Pancreas (tissue), 10 donors: ENCODE results near the gene SRCIN1. TPM values are rescaled to one million over a fixed set of nuclear protein-coding genes. Genes with fewer than 3 reads are reported as not detected.
"Not testable (repeated sequence)": the region's sequence is repeated elsewhere in the genome, so short reads cannot be mapped to it uniquely, and the experiment has no call there.

Experiments used
- ATAC-seq, 4 donors: fragments of 200-7000 bp; cut with Tn5 transposase; one replicate each; pipeline versions ENCODE4 v1.8.0 to v1.9.1; 2020; ENCODE audit warnings: mild to moderate bottlenecking in 4 of 4, moderate library complexity in 4 of 4
- DNase-seq, 6 donors: peaks; one replicate each; pipeline ENCODE4 v3.0.0-alpha.2; 2020
- FAIRE-seq: peaks from 2 replicates; lab custom pipeline; 2012; peaks lifted over from hg19 to GRCh38; lab: Jason Lieb, UNC
- H3K27ac ChIP-seq, 4 donors: fragments of 200-600 bp; sonication (generic); 1 replicate in 3 of 4; 2 replicates in 1 of 4; pipeline versions ENCODE4 v1.5.0 to v1.8.0; 2020
- H3K27me3 ChIP-seq, 4 donors: fragments of 200-600 bp; one replicate each; pipeline ENCODE4 v1.8.0; 2021
- H3K36me3 ChIP-seq, 3 donors: fragments of 200-600 bp; sonication (generic) in 1 of 3; one replicate each; pipeline versions ENCODE4 v1.5.0 to v1.8.0; 2020 to 2021
- H3K4me1 ChIP-seq, 3 donors: fragments of 200-600 bp; one replicate each; pipeline ENCODE4 v1.8.0; 2021
- H3K4me3 ChIP-seq, 4 donors: fragments of 200-600 bp; sonication (generic) in 2 of 4; one replicate each; pipeline versions ENCODE4 v1.5.0 to v1.8.0; 2020 to 2021
- H3K9me3 ChIP-seq, 4 donors: fragments of 200-600 bp; one replicate each; pipeline ENCODE4 v1.8.0; 2021
- WGBS, 2 donors: extraction: QIAGEN DNeasy Blood & Tissue Kit; methylation state at CpG; one replicate each; pipeline ENCODE4 v1.1.7; 2013; 5-methylcytosine and 5-hydroxymethylcytosine counted together
- intact Hi-C, 3 donors: fragments of 100-400 bp; cut with DNase I; formaldehyde crosslinking; loops; one replicate each; pipeline versions ENCODE4 v1.11.1 to v1.14.2; 2022
- polyA plus RNA-seq, 2 donors: library from polyadenylated mRNA; stranded (reverse); fragments of 200-250 nt; gene quantifications; one replicate each; pipeline ENCODE4 v1.2.3, GENCODE V29; 2013
- total RNA-seq, 6 donors: library from RNA; stranded (reverse); fragmentation: NEBNext Ultra II Directional in 4 of 6; extraction: Animal tissue kit (Norgen Biotek cat#: 25700) in 4 of 6; gene quantifications; one replicate each; pipeline versions ENCODE4 v1.2.1 to v1.2.4, GENCODE V29; 2021 to 2023
- TF ChIP-seq, protein P1 (sequence below), 4 donors: fragments of 200-600 bp; sonication (generic) in 3 of 4; IDR thresholded peaks; one replicate each; pipeline versions ENCODE4 v1.5.0 to v1.8.0; 2021; ENCODE audit warnings: antibody characterized with exemption in 4 of 4
- donor health status: healthy with polysubstance abuse.
- donor health status: DM: no; HTN: no; CAD: no; lungs with moderate emphysema.
- donor health status: DM: no; HTN: no; CAD: no.
- donor health status: control.
- donor health status: control.
- donor health status: Bipolar disorder and iron deficiency.
- donor health status: DM: yes; HTN: yes; CAD: no.
- donor health status: DM: no; HTN: no; CAD: no.
- donor health status: DM: no; HTN: no; CAD: no.
- donor health status: DM: yes; HTN: yes; CAD: no.

SRCIN1 gene
- total and polyA plus RNA-seq, 8 donors: 5.8 to 30.3 (median 9.0) TPM

DNA sequence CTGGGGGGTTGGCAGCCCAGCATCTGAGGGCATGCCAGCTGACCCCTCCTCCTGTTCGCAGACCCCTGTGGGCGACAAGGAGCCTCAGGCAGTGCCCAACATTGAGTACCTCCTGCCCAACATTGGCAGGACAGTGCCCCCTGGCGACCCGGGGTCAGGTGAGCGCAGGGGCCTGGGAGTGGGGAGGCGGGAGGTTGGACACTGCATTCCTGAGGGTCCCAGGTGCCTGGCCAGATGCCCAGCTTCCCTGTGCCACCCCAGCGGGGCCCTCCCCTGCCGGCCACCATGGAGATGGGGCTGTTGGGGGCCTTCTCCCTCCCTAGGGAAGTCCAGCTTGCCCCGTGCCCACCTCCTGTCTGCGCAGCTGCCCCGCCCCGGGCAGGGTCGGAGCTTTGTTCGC lies 107.4 kb downstream of the SRCIN1 start:
- ATAC-seq (no peak), DNase-seq (no peak), FAIRE-seq (no peak)
- Histone ChIP-seq H3K9me3 (no peaks in the 10 kb centered on the region), H3K4me3 (no peak overlapping the region), H3K27me3 (no peaks in the 10 kb centered on the region), H3K36me3 (no peaks in the 10 kb centered on the region), H3K27ac (no peak overlapping the region), H3K4me1 (no peaks in the 10 kb centered on the region)
- TF ChIP-seq, protein P1, sequence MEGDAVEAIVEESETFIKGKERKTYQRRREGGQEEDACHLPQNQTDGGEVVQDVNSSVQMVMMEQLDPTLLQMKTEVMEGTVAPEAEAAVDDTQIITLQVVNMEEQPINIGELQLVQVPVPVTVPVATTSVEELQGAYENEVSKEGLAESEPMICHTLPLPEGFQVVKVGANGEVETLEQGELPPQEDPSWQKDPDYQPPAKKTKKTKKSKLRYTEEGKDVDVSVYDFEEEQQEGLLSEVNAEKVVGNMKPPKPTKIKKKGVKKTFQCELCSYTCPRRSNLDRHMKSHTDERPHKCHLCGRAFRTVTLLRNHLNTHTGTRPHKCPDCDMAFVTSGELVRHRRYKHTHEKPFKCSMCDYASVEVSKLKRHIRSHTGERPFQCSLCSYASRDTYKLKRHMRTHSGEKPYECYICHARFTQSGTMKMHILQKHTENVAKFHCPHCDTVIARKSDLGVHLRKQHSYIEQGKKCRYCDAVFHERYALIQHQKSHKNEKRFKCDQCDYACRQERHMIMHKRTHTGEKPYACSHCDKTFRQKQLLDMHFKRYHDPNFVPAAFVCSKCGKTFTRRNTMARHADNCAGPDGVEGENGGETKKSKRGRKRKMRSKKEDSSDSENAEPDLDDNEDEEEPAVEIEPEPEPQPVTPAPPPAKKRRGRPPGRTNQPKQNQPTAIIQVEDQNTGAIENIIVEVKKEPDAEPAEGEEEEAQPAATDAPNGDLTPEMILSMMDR (IDR thresholded peaks at IDR 0.05): no peak
- intact Hi-C loops: loop anchor here in 1 of 3 donors (10.0 kb wide), 1 partner anchor 166 kb away; no protein-coding TSS in a partner anchor
- WGBS, 2 donors: 75 to 83% methylated on average over 10 to 14 of the region's 14 CpGs

DNA sequence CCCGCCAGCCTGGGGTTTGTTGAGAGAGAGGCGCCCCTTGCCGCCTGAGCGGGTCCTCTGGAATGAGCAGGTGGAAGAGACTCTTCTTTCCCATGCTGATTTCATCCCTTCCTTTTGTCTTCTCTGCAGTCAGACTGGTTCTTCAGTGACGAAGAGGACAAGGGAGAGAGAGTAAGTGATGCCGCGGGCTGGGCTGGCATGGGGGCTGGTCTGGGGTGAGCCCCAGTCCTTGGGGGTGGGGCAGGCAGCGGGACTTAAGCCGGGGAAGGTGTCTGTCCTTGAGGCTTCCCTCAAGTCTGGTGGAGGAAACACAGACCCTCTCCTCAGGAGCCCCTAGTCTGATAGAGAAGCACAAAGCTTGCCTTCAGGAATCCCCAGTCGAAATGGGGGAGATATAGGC lies 108.1 kb downstream of the SRCIN1 start:
- FAIRE-seq, DNase-seq, H3K27me3 ChIP-seq, H3K4me3 ChIP-seq, H3K27ac ChIP-seq, H3K4me1 ChIP-seq, ATAC-seq, H3K36me3 ChIP-seq, H3K9me3 ChIP-seq: not testable (repeated sequence)
- 88% methylated on average over 9 to 10 of the region's 10 CpGs for WGBS, 2 donors
- intact Hi-C loops: loop anchor here in 1 of 3 donors (10.0 kb wide), 1 partner anchor 167 kb away; no protein-coding TSS in a partner anchor

GRCh38 chr17:38494152-38494551 lies 111.6 kb downstream of the SRCIN1 start:
- not testable (repeated sequence) for H3K36me3 ChIP-seq, FAIRE-seq, DNase-seq, H3K27me3 ChIP-seq, H3K4me3 ChIP-seq, ATAC-seq, H3K27ac ChIP-seq, H3K4me1 ChIP-seq, H3K9me3 ChIP-seq
- 75 to 84% methylated on average over 16 of the region's 16 CpGs for WGBS, 2 donors
- intact Hi-C loops: loop anchor here in 2 of 3 donors (5.0 to 10.0 kb wide), 2 partner anchors 168 to 171 kb away; no protein-coding TSS in a partner anchor

DNA sequence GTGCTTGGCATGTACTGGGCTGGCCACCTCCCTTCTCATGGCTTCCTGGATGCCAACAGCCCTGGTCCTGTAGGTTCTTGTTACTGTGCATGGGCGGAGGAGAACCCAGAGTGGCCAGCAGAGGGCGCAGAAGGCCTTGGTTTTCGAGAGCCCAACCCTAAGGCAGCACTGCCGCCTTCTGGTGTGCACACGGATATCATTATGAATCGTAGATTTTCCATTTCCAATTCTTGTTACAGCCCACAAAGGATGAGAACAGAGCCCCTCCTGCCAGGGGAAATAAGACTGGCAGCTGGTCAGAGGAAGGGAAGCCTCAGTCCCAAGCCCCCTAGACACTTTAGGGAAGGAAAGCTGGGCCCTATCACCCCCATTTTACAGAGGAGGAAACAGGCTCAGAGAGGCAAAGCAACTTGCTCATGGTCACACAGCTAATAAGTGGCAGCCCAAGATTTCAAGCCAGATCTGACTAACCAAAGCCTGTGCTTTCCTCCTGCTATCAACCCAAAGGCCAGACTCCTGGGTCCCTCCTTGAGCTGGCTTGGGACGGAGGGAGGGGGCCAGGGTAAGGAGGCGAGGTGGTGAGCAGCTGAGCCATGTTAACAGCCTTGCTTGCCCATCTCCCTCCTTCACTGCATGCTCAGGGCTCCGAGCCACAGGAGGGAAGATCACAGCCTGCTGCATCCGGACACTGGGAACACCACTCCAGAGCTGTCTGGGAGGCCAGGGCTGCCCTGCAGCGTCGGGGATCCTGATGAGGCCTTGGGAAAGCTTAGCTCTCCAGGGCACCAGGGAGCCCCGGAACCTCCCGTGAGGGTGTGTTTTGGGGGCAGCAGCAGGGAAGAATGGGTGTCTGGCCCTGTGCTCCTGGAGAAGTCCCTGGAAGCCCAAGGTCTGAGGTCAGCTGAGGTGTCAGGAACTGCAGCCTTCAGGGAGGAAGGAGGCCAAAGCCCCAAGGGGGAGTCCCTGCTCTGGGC lies 113.4 kb downstream of the SRCIN1 start:
- H3K27ac ChIP-seq, H3K36me3 ChIP-seq, H3K9me3 ChIP-seq, H3K27me3 ChIP-seq, H3K4me3 ChIP-seq, H3K4me1 ChIP-seq, FAIRE-seq: not testable (repeated sequence)
- ATAC-seq (peak; percentile 70 to 97 (median 86)), DNase-seq (peak; percentile 85 to 99 (median 94))
- WGBS, 2 donors: 44 to 45% methylated on average over 14 of the region's 14 CpGs
- intact Hi-C loops: loop anchor here in 2 of 3 donors (5.0 to 10.0 kb wide), 2 partner anchors 170 to 172 kb away; no protein-coding TSS in a partner anchor
- TF ChIP-seq, protein P1 (IDR thresholded peaks at IDR 0.05): peak; percentile 35 to 65 (median 52)

GRCh38 chr17:38491346-38492066 lies 114.2 kb downstream of the SRCIN1 start:
- WGBS, 2 donors: 69 to 85% methylated on average over 19 of the region's 19 CpGs
- not testable (repeated sequence) for H3K36me3 ChIP-seq, DNase-seq, H3K9me3 ChIP-seq, H3K4me1 ChIP-seq, H3K4me3 ChIP-seq, H3K27ac ChIP-seq, ATAC-seq, H3K27me3 ChIP-seq, FAIRE-seq
- intact Hi-C loops: loop anchor here in 2 of 3 donors (5.0 to 10.0 kb wide), 2 partner anchors 171 to 173 kb away; no protein-coding TSS in a partner anchor

DNA sequence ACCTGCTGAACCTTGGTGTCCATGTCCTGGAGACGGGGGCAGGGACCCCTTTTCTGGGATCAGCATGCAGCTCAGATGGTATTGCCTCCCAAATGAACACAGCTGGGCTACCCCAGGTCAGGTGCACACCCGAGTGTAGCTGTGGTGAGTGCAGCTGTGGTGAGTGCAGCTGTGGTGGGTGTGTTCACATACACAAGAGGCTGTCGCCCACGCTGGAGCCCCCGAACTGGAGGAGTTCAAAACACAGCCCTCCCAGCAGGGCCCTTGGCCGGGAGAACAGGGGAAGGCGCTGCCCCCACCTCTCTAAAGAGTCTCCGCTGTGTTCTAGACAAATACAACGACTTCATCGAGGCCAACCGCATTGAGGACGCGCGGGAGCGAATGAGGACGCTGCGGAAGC lies 116.0 kb downstream of the SRCIN1 start:
- not testable (repeated sequence) for H3K27me3 ChIP-seq, H3K36me3 ChIP-seq, FAIRE-seq, H3K27ac ChIP-seq, H3K9me3 ChIP-seq, H3K4me1 ChIP-seq, ATAC-seq, H3K4me3 ChIP-seq
- peak in 1 of 6 donors; percentile 47 for DNase-seq
- WGBS, 2 donors: 70 to 83% methylated on average over 17 of the region's 17 CpGs
- intact Hi-C loops: loop anchor here in 2 of 3 donors (5.0 to 10.0 kb wide), 2 partner anchors 173 to 175 kb away; no protein-coding TSS in a partner anchor

DNA sequence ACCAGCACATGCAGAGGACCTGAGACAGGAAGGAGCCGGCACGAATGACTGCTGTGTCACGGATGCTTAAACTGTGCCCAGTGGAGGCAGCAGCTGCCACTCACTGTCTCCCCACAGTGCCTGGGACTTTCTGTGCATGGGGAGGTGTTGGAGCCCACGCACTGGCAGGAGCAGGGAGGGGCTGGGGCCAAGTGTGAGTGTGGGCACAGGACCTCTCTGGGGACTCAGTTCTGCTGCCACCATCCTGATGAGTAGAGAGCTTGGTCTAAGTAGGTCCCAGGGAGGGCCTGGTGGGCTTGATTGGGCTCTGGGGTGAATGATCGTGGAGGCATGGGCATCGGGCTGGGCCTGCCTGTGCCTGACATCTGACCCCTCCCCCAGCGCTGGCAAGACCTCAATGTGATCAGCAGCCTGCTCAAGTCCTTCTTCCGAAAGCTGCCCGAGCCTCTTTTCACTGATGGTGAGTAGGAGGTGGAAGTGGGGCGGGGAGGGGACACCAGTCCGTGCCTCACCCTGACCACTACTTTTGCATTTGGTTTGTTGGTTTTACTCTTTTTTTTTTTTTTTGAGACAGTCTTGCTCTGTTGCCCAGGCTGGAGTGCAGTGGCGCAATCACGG lies 120.0 kb downstream of the SRCIN1 start:
- DNase-seq, H3K4me3 ChIP-seq, H3K27ac ChIP-seq, H3K9me3 ChIP-seq, intact Hi-C loops, FAIRE-seq, H3K27me3 ChIP-seq, H3K4me1 ChIP-seq, H3K36me3 ChIP-seq, ATAC-seq: not testable (repeated sequence)
- WGBS, 2 donors: 74 to 82% methylated on average over 11 to 13 of the region's 13 CpGs
